Measurements from ENCODE around the gene CHST10.
"Not testable (repeated sequence)": the region's sequence is repeated elsewhere in the genome, so short reads cannot be mapped to it uniquely, and the experiment has no call there.

Gene CHST10

DNA sequence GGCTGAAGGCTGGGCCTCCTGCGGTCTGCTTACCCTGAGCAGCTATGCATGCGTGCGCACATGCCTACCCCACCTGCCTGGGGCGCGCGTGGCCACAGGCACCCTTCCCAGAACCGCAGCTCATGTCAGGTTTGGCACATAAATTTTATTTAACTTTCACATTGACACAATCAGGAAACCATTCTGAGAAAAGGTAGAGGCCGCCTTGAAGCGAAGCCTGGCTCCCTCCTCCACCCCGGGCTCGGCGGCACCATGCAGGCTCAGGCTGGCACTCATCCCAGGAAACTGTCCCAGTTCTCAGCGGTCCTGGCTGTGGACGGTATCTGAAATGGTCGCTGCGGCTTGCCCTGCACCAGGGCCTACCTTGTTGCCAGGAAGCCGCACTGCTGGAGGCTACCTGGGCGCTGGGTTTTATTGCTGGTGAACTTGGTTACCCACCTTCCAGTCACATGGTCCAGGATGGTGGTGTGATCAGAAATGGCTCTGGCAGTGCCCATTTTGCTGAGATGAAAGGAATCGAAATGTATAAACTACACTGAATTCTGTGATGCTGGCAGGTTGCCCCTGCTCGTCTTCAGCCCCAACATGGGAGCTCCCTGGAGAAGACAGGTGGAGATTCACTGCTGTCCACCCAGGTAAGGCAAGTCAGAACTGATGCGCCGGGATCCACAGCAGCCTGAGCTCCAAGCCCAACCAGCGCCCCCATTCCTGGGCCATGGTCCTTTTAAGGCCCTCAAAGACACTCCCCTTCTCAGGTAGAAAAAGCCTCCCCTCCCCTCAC, 25.5 kb downstream of the CHST10 start:
- DNase-seq: no peak

DNA sequence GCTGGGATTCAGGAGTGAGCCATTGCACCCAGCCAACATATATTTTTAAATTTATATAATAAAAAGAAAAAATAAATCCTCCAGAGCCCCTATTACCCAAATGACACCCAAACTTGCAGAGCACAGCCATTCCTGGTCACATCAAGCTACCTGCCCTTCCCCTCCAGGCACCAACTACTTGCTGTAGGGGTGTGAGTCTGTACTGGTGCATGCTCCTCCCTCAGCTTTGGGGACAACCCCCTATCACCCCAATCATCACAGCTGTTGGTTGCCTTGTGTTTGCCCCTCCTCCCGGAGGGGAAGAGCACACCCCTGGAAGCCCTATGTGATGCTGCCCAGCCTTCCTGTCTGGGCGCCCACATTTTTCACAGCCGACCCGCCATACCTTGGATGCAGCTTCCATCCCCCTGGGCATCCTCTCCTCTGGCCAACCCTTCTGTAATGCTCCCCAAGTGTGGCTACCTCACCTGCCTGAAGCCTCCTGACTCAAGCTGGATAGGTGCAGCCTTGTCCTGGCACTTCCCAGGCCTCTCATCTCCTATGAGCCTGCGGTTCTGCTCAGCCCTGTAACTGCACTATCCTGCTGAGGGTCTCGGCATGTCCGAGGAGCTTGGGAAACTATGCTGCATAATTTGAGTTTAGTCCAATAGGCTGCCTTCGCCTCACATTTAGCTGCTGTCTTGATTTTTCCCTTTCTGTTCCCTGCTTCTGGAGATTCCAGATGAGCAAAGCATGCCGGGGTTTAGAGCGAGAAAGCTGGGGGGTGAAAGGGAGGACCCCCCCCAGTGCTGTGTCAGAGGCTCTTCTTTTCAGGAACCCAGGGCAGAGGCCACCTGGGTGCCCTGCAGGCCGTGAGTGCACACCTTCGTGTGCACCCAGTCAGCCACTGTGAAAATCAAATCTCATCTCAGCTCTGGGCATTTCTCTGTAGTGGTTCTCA, 27.2 kb downstream of the CHST10 start:
- no peak for DNase-seq

DNA sequence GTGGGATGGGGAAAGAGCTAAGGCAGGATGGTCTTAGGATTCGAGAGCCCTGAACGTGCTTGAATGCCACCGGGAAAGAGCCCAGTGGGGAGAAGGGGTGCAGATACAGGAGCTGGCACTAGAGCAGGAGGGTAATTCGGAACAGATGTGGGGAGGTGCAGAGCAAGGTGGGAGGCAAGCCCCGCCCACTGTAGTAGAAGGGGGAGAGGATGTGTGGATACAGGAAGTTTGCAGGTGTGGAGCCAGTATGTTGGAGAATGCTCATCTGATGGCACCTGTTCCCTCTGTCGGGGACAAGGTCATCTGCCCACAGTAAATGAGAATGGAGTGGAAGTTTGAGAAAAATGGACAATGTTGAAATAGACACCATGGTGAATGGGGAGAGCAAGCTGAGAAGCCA, 28.8 kb downstream of the CHST10 start:
- no peak for DNase-seq

DNA sequence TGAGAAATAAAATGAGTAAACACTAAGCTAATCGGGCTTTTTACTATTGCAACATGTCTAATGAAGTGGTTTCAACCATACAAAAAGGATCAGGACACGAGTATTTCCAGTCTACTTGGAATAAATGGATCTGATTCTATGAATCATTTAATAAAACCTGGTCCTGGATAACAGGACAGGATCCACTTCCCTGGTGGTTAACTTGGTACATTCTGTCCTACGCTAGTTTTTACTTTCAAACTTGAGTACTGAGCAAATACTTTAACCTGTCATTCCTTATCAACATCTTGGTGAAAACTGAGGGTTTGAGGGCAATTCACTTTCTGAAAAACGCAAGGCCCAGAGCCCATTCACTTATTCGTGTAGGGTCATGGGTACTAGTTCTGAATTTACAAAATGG, 33.5 kb downstream of the CHST10 start:
- no peak for DNase-seq

DNA sequence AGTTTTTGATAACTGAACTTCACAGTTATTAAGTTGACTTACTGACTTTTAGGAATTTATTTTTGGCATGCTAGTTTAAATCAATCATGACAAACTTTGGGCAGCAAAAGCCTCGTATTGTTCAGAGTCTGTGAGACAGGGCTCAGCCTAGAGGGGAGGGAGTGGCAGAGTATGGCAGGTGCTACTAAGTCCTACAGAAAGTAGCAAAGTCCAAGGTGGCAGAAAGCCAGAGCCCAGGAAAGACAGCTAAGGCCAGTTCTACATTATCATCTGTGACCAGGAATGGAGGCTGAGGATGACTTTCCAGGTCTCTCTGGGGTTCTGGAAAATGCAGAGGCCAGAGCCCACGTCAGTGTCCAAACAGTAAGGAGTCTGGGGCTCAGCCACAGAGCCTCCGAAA, 34.2 kb downstream of the CHST10 start:
- DNase-seq: no peak

DNA sequence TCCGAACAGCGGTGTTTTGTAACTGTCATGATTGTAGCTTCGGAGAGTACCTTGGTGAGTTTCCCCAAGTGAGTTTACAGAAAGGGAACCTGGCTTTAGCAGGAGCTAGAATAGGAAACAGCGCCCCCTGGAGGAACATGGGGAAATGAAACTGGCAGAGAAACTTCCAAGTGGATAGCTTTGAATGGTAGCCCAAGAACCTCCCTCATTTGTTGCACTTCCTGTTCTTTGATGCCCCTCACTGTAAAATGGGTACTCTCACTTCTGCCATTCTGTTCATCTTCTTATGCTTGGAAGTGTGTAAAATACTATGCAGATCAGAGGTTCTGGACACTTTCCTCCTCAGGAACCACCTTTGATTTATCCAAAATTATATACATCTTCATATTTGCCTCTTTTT, 36.2 kb downstream of the CHST10 start:
- DNase-seq: peak; percentile 47 to 69

DNA sequence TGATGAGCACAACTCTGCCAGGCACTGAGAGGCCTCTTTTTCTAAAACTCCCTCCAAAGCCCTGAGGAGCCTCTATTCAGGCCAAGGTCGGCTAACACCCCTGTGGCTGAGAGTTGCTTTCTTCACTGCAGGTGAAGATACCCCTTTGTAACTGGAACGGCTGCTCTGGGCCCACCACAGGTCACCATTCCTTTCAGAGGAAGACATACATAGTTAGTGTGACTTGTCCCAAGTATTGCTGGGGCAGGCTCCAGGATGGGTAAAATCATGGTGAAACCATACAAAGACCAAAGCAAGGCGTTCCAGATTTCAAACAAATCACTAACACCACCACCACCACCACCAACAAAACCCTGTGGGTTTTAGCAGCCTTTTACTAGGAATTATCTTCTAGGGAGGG, 36.8 kb downstream of the CHST10 start:
- no peak for DNase-seq

DNA sequence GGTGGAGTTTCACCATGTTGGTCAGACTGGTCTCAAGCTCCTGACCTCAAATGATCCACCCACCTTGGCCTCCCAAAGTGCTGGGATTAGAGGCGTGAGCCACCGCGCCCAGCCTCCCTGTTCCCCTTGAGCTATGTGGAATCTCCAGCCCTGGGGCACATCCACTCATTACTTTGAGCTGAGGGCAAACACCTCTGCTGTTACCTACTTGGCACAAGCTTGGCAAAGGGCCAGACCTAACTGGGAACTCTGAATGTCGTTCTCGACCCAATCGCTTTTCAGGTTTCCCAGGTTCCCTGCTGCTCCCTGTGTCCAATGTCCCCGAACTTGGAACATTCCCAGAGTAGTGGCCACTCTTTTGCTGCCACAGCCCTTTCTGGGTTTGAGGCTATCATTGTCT, 40.6 kb downstream of the CHST10 start:
- no peak for DNase-seq

DNA sequence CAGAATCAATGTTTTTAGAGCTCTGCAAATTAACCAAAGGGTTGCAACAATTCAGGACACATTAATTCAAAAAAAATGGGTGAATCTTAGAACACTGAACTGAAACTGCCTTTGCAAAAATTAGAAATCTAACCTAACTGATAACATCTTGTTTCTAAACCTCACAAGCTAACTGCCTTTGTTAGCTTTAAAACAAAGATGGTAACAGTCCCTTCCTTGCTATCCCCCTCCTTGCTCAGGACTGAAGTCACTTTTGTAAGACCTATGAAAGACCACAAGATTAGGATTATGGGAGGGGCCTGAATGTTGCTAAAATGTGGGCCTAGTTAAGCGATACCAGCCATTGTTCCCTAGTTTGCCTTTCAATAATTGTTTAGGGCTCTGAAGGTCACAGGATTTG, 50.3 kb downstream of the CHST10 start:
- no peak for DNase-seq

DNA sequence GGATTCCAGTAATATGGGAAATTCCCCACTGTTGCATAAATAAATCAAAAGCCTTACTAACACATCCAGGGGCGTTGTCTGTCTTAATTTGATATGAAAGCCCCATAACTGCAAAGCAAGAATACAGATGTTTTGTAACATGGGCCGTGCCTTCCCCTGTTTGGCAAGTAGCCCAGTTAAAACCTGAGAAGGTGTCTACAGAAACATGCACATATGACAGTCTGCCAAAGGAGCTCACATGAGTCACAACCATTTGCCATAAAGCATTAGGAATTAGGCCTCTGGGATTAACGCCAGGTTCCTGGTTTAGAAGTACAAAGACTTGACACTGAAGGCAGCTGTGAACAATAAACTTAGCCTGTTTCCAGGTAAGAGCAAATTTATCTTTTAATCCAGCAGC, 52.0 kb downstream of the CHST10 start:
- no peak for DNase-seq

DNA sequence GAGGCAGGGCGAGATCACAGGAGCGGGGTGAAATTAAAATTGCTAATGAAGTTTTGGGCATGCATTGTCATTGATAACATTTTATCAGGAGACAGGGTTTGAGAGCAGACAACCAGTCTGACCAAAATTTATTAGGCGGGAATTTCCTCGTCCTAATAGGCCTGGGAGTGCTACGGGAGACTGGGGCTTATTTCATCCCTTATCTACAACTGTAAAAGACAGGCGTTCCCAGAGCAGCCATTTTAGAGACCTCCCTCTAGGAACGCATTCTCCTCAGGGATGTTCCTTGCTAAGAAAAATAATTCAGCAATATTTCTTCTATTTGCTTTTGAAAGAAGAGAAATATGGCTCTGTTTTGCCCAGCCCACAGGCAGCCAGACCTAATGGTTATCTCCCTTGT, 55.2 kb downstream of the CHST10 start:
- not testable (repeated sequence) for DNase-seq

DNA sequence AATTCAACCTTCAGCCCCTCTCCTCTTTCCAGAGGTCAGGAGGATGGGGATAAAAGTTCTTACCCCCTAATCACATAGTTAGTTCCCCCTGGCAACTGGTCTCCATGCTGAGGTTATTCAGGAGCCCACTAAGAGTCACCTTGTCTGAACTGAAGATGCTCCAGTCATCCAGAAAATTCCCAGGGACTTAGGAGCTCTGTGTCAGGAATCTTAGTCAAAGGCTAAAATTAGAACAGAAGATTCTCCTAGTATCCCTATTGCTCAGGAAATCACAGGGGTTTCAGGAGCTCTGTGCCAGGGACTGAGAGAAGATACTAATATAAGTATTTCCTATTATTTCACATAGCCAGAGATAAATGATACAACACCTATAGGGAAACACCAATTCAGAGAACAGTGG, 57.9 kb downstream of the CHST10 start:
- no peak for DNase-seq

DNA sequence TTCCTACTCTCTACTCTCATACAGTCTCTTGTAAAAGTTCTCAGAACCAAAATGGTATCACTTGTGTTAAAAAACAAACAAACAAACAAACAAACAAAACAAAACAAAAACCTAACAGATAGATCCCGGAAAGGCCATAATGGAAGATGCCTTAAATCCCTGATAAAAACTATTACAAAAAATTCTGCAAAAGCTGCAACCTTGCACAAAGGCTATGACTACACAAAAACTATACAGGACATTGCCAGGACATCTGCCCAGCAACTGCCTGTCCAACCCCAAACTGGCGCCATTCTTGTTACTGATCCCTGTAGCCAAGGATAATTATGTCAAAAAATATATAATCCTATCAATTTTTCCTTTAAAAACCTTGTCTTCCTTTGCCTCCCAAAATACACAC, 58.9 kb downstream of the CHST10 start:
- DNase-seq: no peak

DNA sequence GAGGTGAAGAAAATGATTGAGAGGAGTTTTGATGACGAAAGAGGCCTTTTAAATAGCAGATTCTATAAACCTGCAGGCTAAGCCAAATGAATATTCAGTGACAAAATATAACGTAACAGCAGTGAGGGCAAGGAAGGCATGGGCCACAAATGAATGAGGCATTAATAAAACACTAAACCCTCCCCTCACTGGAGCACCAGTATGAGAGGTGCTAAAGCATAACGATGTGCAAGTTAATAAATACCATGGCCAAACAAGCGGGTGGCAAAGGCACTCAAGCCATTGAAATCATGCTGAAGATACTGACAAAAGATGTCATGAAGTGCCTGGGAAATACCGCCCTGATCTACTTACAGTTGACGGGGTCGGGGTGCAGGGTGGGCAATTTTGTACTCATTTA, 64.9 kb downstream of the CHST10 start:
- no peak for DNase-seq

DNA sequence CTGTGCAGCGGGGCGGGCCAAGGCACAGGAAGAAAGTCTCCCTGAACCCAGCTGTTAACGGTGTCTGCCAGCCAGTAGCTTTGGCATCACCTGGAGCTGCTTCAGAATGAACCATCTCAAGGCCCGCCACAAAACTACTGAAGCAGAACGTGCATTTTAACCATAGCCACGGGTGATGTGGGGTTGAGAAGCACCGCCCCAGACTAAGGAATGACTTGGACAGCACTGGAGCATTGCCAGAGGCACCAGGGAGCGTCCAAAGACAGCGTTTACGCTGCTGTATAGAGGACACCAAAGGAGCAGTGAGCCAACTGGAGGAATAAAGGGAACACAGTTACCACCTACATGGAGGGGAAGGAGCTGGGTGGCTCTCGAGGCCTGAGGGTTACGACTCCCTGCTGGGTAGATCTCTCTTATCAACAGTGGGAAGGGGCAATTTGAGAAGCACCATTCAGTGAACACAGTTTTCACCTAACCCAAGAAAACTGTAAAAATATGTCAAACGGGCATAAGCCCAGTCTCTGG, 66.7 kb downstream of the CHST10 start:
- no peak for DNase-seq

DNA sequence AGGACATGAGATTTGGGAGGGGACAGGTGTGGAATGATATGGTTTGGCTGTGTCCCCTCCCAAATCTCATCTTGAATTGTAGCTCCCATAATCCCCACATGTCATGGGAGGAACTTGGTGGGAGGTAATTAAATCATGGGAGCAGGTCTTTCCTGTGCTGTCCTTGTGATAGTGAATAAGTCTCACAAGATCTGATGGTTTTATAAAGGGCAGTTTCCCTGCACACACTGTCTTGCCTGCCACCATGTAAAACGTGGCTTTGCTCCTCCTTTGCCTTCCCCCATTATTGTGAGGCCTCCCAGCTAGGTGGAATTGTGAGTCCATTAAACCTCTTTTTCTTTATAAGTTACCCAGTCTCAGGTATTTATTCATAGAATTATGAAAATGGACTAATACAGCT, 72.3 kb downstream of the CHST10 start:
- not testable (repeated sequence) for DNase-seq

DNA sequence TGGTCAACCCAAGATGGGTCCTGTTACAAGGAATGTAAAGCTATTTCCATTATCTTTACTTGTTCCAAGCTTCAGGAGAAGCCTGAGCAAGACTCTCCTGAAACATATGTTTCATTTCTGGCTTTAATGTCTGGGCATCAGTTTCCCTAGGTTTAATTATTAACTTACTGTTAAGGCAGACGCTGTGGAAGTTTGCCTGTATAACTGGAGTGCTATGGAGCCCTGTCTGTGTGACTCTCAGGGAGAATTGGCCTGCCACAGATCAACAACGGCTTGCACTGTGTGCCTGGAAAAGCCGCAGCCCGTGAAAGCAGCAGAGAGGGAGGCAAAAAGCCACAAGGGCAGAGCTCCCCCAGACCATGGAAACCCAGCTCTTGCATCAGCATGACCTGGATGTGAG, 73.0 kb downstream of the CHST10 start:
- DNase-seq: no peak

DNA sequence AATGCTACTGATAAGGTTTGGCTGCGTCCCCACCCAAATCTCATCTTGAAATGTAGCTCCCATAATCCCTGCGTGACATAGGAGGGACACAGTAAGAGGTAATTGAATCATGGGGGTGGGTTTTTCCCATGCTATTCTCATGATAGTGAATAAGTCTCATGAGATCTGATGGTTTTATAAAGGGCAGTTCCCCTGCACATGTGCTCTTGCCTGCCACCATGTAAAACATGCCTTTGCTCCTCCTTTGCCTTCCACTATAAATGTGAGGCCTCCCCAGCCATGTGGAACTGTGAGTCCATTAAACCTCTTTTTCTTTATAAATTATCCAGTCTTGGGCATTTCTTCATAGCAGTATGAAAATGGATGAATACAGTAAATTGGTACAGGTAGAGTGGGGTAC, 75.0 kb downstream of the CHST10 start:
- not testable (repeated sequence) for DNase-seq
